Uterus (tissue), 4 donors: ENCODE data around the gene AUTS2. TPM values are rescaled to one million over a fixed set of nuclear protein-coding genes. Genes with fewer than 3 reads are reported as not detected.
A peak's percentile ranks its signal among the peaks of the same experiment; 100 is the strongest.

ENCODE experiments used
- DNase-seq, 2 donors: peaks; one replicate each; pipeline ENCODE4 v3.0.0-alpha.2; 2019 to 2020
- H3K27ac ChIP-seq, 2 donors: fragments of 200-600 bp; sonication (generic); 1 replicate in 1 of 2; 2 replicates in 1 of 2; pipeline ENCODE4 v1.5.1; 2016 to 2018
- H3K27me3 ChIP-seq, 2 donors: fragments of 200-600 bp; sonication (generic); one replicate each; pipeline ENCODE4 v1.5.1; 2018 to 2019; ENCODE audit warnings: control low read depth in 1 of 2
- H3K36me3 ChIP-seq, 2 donors: fragments of 200-600 bp; sonication (generic); one replicate each; pipeline ENCODE4 v1.5.1; 2019; ENCODE audit warnings: control low read depth in 1 of 2
- H3K4me1 ChIP-seq, 2 donors: fragments of 200-600 bp; sonication (generic); one replicate each; pipeline ENCODE4 v1.5.1; 2018 to 2019; ENCODE audit warnings: control low read depth in 1 of 2
- H3K4me3 ChIP-seq, 2 donors: fragments of 200-600 bp; sonication (generic); 1 replicate in 1 of 2; 2 replicates in 1 of 2; pipeline ENCODE4 v1.5.1; 2018 to 2019; ENCODE audit warnings: mild to moderate bottlenecking in 1 of 2
- H3K9me3 ChIP-seq, 2 donors: fragments of 200-600 bp; sonication (generic); one replicate each; pipeline ENCODE4 v1.5.1; 2019; ENCODE audit warnings: control low read depth in 1 of 2
- POLR2A ChIP-seq, 2 donors: fragments of 450-650 bp; IDR thresholded peaks; one replicate each; pipeline ENCODE4 v1.6.1; 2016; ENCODE audit warnings: antibody characterized with exemption in 2 of 2, mild to moderate bottlenecking in 1 of 2, moderate library complexity in 1 of 2
- intact Hi-C: fragments of 100-400 bp; cut with DNase I; formaldehyde crosslinking; loops from one replicate; pipeline ENCODE4 v1.15.1; 2023; ENCODE audit warnings: low total_unique reads
- total RNA-seq, 4 donors: library from RNA; depleted of rRNA in 3 of 4; stranded (reverse); fragments of >200 nt in 3 of 4; gene quantifications; one replicate each; pipeline versions ENCODE4 v1.1.0 to v1.2.4, GENCODE V29; 2014 to 2023
- TF ChIP-seq, protein P1 (sequence below), 4 experiments: fragments of 200-600 bp in 2 of 4; fragments of 450-650 bp in 2 of 4; sonication (generic) in 2 of 4; IDR thresholded peaks; one replicate each; pipeline ENCODE4 v1.5.1; 2016 to 2019; ENCODE audit warnings: antibody characterized with exemption in 4 of 4, mild to moderate bottlenecking in 2 of 4, moderate library complexity in 1 of 4
- donor health status: DM: yes; HTN: yes; CAD: no.

AUTS2 gene
- total RNA-seq, 4 donors from 2014 or later = 10.5 to 58.2 (median 30.0) TPM

DNA sequence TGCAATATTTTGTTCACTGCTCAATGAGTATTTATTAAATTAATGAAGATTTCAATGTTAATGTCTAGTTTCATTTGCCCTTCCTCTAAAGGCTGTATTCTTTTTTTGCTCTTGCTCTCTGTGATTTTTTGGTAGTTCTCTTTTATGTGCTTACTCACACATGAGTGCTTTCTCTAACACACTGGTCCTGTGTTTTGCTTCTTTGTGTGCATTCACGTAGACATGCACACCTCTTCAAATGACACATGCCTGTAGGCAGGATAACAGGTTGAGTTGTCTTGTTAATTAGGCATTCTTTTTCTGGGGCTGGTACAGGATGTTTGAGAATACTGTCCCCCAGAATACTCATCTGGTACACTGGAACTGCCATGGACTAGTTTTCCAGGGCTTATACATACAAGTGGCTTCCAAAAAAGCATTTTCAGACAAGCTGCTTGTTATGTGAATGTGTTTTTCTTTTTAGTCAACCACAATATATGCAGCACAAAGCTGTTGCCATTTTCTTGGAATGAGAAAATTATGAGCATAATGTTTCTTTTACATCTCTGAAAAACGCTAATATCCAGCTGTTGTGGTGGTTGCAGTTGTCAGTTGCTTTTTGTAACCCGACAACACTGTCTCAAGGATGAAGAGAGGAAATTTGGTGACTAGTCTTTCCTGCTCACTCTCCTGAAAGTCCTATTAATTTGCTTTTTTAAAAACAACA, 416.4 kb downstream of the AUTS2 start:
- Histone ChIP-seq H3K4me3 (no peak overlapping the region), H3K4me1 (no peaks in the 10 kb centered on the region)
- TF ChIP-seq POLR2A (IDR thresholded peaks at IDR 0.05) = no peak
- TF ChIP-seq, protein P1, sequence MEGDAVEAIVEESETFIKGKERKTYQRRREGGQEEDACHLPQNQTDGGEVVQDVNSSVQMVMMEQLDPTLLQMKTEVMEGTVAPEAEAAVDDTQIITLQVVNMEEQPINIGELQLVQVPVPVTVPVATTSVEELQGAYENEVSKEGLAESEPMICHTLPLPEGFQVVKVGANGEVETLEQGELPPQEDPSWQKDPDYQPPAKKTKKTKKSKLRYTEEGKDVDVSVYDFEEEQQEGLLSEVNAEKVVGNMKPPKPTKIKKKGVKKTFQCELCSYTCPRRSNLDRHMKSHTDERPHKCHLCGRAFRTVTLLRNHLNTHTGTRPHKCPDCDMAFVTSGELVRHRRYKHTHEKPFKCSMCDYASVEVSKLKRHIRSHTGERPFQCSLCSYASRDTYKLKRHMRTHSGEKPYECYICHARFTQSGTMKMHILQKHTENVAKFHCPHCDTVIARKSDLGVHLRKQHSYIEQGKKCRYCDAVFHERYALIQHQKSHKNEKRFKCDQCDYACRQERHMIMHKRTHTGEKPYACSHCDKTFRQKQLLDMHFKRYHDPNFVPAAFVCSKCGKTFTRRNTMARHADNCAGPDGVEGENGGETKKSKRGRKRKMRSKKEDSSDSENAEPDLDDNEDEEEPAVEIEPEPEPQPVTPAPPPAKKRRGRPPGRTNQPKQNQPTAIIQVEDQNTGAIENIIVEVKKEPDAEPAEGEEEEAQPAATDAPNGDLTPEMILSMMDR (IDR thresholded peaks at IDR 0.05) = no peak

GRCh38 chr7:70015353-70015752, 417.1 kb downstream of the AUTS2 start:
- H3K27me3 ChIP-seq = no peaks in the 10 kb centered on the region
- no peak for TF ChIP-seq POLR2A (IDR thresholded peaks at IDR 0.05)
- no peak overlapping the region for H3K4me3 ChIP-seq
- H3K27ac ChIP-seq = no peak overlapping the region
- H3K36me3 ChIP-seq = no peaks in the 10 kb centered on the region
- H3K9me3 ChIP-seq = no peaks in the 10 kb centered on the region
- H3K4me1 ChIP-seq = no peaks in the 10 kb centered on the region
- intact Hi-C loops = no loop called here
- DNase-seq = no peak

More for the DNA sequence above, 416.4 kb downstream of the AUTS2 start:
- intact Hi-C loops = no loop called here
- Histone ChIP-seq H3K27me3 (no peaks in the 10 kb centered on the region), H3K36me3 (no peaks in the 10 kb centered on the region), H3K27ac (no peak overlapping the region), H3K9me3 (no peaks in the 10 kb centered on the region)
- no peak for DNase-seq

- TF ChIP-seq, protein P1 (IDR thresholded peaks at IDR 0.05) = no peak
- no peak for TF ChIP-seq POLR2A (IDR thresholded peaks at IDR 0.05)
- Histone ChIP-seq H3K27ac (peak overlapping the region in 1 of 2 donors; percentile 50), H3K4me1 (no peaks in the 10 kb centered on the region), H3K27me3 (no peaks in the 10 kb centered on the region), H3K4me3 (no peak overlapping the region), H3K36me3 (no peaks in the 10 kb centered on the region), H3K9me3 (no peaks in the 10 kb centered on the region)
- intact Hi-C loops = no loop called here
- DNase-seq = peak; percentile 36 to 59
Observed at GRCh38 chr7:70016044-70016770, 417.9 kb downstream of the AUTS2 start.

- H3K36me3 ChIP-seq = no peaks in the 10 kb centered on the region
- no peak overlapping the region for H3K4me3 ChIP-seq
- H3K27ac ChIP-seq = no peak overlapping the region
- no peaks in the 10 kb centered on the region for H3K27me3 ChIP-seq
- DNase-seq = no peak
- intact Hi-C loops = no loop called here
- H3K9me3 ChIP-seq = no peaks in the 10 kb centered on the region
- no peaks in the 10 kb centered on the region for H3K4me1 ChIP-seq
- TF ChIP-seq, protein P1 (IDR thresholded peaks at IDR 0.05) = no peak
- no peak for TF ChIP-seq POLR2A (IDR thresholded peaks at IDR 0.05)
Observed at GRCh38 chr7:70017357-70017756, 419.1 kb downstream of the AUTS2 start.

- no peak overlapping the region for H3K27ac ChIP-seq
- no peak for TF ChIP-seq POLR2A (IDR thresholded peaks at IDR 0.05)
- TF ChIP-seq, protein P1 (IDR thresholded peaks at IDR 0.05) = no peak
- no peak for DNase-seq
- no peaks in the 10 kb centered on the region for H3K9me3 ChIP-seq
- no peaks in the 10 kb centered on the region for H3K36me3 ChIP-seq
- no peaks in the 10 kb centered on the region for H3K27me3 ChIP-seq
- intact Hi-C loops = no loop called here
- no peak overlapping the region for H3K4me3 ChIP-seq
- H3K4me1 ChIP-seq = no peaks in the 10 kb centered on the region
Observed at GRCh38 chr7:70018700-70019099, 420.4 kb downstream of the AUTS2 start.
